Hematopoietic multipotent progenitor cell treated with erythropoietin and hydrocortisone succinate and interleukin-3 and kit ligand, for 4 days (in vitro differentiated cells): Measurements from ENCODE around the gene TSPAN9.

ENCODE experiments used
- DNase-seq: peaks from one replicate; pipeline ENCODE4 v3.0.0-alpha.2; 2015

TSPAN9 gene

DNA sequence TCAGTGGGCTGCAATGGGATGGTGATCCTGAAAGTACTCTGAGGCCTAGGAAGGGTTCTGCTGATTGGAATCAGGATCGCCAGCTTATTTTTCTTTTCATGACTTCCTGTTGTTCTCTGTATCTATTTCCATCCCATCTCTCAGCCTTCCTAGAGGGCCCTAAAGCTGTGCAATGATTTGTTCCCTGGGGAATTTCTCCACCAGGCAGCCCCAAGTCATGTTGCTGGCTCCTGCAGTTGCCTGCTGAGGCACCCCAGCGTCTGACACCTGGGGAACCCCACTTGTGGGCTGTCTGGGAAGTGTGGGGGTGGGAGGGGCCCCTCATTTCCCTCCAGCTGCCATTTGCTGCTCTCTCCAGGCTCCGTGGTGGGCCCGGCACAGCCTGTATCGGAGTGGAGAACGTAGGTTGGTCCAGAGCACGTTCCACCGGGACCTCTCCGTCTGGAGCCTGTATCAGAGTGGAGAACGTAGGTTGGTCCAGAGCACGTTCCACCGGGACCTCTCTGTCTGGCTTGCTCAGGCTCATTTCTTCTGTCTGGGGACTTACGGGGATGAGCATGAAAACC lies 138.3 kb downstream of the TSPAN9 start:
- DNase-seq, result no peak

DNA sequence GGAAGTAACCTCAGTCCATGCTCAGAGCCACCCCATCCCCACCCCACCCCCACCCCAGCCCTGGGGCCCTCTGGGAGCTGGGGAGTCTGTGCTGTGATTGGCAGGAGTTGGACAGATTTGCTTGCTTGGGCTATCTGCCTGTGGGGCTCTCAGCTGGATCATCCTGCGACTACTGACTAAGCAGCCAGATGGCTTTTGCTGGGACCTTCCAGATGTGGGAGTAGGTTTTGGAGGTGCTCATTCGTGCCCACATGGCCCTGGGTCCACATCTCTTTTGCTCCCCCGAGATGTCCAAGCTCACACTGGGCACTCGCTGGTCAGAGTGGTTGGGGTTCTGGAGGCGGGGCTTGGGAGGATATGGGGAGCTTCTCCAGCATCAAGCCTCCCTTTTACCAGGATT lies 138.9 kb downstream of the TSPAN9 start:
- DNase-seq, result no peak

DNA sequence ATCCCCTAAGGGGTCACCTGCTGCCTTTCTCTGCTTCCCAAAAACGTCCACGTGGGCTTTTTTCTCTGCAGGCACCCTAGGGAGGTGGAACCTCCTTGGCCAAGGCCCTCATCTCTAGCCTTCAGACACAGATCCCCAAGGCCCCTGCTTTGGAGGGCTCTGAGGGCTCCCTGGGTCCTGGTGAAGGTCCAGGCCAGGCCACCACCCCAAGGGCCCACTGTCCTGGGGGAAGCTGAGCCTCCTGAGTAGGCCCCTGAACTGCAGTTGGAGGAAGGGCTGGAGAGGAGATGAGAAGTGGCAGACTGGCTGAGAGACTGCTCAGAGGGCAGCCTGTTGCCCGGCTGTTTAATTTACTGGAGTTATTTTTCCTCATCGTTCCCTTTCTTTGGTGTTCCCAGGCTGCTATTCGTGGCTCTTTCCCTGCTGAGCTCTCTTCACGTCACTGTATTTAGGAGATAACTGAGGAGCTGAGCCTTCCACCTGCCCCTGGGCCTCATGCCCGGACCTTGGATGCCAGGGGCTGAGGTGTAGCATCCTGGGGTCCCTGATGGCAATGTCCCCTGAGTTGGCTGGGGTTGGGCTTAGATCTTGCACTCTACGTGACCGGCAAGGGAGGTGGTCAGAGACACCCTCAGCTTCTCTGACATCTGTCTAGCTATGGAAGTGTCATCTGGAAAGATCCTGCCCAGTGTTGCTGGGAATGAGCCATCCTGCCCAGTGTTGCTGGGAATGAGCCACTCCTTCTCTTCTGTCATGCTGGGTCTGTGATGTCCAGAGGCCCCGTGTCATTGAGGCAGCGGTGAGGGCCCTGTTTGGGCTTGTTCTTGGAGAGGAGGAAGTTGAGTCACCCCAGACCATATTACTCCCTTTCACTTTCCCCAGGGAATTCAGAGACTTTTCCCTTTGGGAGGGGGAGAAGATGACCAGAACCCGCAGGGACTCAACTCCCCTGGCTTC lies 139.8 kb downstream of the TSPAN9 start:
- DNase-seq, result no peak

DNA sequence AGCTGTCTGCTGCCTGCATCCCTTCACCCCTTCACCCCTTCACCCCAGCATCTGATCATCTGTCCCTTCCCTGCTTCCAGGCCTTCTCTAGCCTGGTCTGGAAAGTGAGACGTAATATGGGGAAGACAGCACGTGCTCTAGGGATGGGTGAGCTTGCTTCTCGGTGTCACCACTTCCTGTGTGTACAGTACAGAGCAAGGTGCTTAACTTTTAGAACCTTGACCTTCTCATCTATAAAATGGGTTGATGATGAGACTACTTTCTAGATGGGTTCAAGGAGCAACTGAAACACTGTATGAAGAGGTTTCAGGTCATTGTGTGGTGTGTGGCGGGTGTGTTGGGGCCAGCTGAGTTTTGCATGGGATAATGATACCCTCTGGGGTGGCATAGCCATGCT lies 140.5 kb downstream of the TSPAN9 start:
- DNase-seq, result no peak

DNA sequence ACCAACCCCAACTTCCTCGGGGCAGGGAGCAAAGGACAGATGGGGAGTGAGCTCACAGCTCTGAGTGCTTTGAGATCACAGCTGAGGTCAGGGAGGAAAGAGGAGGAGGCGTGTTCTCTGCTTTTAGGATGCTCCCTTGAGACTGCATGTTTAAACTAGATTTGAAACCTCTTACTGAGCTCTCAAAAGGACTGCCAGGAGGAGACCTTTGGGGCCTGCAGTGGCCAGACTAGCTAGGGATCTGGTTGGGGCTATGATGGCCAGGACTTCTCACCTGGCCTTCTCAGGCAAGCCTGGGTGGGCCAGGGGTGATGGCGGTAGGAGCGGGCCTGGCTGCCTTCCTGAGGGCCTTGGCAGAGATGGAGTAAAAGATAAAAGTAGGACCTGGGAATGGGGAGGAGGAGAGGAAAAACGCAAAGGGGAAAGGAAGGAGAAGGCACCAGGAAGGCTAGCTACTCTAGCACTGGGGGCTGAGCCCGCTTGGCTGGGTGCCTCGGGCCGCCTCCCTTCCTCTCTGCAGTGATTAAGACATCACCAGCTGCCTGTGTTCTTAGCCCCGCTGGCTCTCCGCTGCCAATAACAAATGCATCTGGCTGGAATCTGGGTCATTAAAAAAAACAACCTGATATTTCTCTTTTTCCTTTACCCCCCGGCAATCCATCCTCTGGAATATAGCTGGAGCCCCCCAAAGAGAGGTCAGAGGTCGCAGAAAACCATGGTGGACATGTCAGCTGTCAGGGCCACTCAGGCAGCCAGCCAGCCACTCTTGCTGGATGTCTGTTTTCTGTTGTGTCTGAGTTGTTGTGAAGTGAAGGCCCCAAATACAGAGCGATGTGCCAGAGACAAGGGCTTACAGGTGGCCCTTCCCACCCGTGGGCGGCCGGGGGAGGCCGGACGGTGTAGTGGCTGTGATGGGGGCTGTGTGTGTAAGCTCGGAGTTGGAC lies 141.3 kb downstream of the TSPAN9 start:
- DNase-seq, result no peak

DNA sequence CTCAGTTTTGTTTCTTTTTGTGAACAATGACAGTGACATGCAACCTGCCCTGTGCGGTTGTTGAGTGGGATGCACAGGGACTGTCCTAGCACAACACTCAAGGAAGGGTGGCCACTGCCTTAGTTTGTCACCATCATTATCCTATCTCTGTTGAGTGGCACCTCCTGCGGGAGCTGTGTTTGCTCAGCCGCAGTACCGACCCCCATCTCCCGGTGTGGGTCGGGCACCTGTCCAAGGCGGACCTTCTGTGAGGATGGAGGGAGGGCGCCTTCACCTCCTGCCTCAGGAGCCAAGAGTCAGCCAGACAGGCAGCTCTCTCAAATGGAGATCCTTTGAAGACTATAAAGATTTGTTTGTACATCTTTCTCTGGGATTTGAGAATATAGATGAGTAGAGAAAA lies 142.1 kb downstream of the TSPAN9 start:
- DNase-seq, result no peak

DNA sequence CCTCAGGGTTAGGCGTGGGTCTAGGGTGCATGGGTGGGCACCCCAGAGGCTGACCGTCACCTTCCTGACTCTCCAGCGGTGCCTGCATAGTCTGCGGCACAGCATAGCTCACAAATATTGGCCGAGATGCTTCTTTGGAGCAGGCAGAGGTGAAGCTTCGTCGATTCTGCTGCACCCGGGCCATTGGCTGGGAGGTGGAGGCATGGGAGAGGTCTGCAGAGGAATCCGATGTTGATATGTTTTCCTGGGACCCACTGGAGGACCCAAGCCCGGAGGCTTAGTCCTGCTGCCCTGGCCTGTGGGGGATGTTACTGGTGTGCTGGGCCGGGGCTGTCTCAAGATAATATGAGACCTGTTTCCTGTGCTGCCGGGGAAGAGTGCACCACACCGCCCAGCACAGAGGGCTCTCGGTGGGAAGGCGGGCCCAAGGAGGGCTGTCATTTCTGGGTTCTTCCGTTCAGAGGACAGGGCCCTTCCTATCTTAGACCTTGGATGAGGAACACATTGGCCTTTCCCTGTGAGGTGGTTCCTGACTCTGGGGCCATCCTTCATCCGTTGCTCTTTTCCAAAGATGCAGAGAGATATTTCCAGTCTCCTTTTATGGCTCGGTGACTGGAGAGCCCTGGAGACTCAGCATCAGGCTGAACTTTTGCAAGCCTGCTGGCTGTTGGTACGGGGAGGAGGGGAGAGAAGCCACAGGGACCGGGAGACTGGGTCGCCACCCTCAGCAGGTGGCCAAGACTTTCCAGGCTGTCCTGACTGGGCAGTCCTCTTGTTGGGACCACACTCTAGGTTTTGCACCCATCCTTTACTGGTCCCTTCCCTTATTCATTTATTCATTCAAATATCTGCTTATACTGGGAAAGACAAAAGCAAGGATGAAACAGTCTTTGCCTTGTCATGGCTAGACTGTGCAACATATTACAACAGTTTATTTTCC lies 143.5 kb downstream of the TSPAN9 start:
- DNase-seq, result no peak

DNA sequence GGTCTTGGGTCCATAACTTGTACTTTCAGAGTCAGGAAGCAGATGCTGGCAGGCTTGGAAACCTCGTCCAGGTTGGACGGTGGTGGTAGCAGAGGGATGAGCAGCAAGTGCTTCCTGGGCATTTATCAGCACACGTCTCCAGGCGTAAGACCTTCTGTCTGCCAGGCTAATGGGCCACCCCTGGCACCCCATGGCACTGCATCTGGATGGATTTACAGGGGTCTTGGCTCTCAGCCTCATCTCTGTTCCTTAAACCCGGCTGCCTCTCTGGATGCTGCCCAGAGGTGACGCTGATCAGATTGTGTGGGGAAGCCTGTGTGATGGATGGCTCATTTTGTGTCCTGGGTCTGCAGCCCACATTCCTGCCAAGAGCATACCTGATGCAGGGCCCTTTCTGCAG lies 145.1 kb downstream of the TSPAN9 start:
- no peak for DNase-seq

DNA sequence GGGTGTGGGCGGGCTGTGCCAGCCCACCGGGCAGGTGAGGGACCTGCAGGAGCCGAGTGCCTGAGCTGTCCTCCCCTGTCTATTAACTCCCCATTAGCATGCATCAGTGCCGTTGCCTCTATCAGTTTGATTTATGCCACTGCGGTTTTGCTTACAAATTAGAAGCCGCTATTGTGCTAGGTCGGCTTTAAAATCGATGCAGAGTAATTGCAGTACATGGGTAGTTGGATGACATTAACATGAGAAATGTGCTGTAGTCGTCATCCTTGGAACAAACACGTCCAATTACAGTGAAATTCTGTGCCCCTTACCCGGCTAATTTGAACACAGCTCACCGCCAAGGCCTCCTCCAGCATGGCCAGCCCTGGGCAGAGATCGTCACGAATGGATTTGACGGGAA lies 145.8 kb downstream of the TSPAN9 start:
- no peak for DNase-seq

DNA sequence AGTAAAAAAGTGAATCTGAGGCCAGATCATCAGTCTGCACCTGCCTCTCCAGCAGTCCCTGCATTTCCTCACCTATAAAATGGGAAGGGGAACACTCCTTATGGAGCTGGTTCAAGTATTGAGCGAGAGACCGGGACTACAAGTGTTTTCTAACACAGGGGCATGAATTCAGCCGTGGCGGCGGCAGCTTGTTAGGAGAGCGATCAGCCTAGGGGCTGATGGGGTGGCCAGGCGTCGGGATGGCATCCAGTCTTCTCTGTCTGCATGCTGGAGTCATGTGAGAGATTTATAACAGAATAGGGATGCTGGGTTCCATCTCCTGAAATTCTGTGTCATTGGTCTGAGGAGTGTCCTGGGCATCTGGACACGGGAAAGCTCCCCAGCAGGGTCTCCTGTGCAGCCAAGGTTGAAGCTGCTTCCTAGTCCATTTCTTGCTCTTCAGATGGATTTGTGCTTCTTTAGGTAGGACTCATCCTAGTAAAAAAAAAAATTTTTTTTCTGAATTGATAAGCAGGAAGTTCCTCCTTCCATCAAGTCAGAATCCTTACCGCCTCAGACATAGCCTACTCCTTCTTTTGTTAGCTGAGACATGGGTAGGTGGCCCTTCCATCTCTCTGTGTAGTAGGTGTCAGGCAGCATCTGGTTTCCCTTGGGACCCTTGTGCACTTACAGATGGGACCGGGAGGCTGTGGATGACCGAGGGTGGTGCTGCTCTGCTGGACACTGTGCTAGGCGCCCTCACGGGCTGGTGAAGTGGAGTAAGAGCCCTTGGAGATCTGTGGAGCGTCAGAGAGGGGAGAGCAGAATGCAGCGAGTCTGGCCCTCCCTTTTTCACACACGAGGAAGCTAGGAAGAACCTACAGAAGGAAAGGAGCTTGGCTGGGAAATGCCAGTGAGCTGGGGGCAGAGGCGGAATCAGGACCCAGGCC lies 146.7 kb downstream of the TSPAN9 start:
- no peak for DNase-seq

DNA sequence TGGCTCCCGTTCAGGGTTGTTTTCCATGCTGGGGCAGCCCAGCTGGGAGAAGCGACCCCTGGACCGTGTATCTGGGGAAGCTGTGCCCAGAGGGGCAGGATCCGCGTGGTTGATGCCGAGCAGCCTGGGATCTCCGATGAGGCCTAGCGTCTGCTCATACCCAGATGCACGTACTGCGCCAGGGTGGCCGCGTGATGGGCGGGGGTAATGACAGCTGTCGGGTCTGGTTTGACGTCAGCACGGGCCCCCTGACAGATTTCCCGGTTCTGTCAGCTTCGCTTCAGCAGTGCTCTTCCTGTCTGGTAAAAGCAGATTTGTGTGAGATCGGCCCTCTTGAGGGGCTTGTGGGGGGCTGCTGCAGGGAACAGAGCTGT lies 147.3 kb downstream of the TSPAN9 start:
- no peak for DNase-seq

DNA sequence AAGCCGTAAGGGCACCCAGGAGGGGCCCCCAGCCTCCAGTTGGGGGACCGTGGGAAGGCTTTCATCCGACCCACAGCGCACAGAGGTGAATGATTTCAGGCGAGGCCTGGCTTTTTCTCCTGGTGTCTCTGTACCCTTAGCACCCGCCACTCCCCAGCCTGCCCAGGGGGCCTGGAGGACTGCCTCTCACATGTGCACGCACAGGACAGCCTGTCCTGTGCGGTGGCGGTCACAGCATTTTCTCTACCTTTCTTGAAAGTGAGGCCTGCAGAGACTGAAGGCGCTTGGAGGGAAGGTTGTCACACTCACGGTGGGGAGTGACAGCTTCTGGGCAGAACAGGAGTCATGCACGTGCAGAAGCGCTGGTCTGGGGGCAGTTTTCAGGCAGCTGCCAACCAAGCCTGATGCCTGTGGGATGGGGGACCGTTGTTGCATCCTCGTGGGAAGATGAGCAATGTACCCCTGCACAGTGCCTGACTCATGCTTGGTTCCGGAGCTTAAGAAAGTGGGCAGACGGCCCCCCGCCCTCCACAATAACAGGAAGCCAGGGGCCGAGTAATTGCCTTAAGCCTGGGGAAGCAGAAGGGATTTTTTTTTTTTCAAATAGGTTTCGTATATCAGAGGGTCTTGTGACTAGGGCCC lies 148.1 kb downstream of the TSPAN9 start:
- DNase-seq, result peak; percentile 58

DNA sequence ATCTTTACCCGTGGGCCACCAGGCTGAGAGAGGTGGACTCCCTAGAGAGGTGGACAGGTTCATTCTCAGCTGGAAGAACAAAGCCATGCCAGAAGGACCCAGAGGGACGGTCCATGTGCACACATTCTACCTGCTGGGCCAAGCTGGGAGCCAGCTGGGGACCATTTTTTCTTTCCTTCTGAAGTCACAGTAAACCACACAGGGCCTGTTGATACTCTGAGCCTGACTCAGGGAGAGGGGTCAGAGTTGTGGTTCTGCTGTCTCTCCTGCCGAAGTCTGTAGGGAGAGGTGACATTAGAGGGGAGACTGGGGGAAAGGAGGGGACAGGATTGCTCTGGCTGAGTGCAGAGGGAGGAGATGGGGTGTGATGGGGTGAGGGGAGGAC lies 148.6 kb downstream of the TSPAN9 start:
- no peak for DNase-seq

DNA sequence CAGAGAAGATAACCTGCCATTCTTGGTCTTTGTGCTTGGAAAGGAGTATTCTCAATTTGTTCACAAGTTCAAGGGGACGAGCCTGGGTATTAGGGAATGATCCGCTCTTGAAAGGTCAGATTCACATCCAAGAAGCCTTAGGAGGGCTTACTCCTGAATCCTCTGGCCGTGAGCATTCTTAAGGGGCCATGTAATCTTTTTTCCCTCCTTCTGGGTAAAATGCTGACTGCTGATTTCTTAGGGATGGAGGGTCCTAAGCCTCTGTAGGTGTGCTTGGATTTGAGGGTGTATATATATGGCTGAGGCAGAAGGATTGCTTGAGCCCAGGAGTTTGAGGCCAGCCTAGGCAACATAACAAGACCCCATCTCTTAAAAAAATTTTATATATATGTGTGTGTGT lies 149.1 kb downstream of the TSPAN9 start:
- no peak for DNase-seq

DNA sequence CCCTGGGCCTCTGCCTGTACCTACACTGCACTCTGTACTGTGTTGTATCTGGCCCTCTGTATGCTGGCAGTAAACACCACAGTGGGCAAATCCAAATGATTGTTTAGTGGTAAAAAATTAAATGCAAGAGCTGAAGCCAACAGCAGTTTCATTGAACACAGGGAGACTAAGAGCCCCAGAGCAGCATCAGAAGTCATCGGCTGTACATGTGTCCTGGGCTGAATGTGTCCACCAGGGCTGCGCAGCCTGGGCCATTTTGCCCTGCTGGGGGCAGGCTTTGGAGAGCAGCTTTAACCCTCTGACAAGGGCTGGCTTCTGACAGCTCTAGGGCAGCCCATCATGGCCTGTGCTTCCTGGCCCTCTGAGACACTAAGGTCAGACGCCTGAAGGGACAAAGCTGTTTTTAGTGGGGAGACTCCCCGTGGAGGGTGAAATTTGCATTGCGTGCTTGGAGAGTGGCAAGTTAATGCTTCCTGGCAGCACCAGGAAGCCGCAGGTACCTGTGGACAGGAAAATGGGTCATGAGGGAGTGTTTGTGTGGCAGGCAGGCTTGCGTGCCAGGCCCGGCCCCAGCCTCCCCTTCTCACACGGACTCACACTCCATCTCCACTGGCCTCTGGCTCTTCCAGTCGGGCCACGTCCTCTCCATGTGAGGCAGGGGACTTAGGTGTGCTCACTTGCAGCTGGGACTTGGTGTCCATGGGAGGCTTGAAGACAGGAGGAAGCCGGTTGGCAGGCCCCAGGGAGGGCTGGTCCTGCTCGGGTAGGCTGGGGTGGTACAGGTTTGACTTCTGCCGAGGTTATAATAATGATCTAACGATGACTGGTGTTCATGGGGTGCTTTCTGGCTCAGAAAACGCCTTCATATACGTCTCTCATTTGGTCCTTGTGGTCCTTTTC lies 150.1 kb downstream of the TSPAN9 start:
- no peak for DNase-seq

DNA sequence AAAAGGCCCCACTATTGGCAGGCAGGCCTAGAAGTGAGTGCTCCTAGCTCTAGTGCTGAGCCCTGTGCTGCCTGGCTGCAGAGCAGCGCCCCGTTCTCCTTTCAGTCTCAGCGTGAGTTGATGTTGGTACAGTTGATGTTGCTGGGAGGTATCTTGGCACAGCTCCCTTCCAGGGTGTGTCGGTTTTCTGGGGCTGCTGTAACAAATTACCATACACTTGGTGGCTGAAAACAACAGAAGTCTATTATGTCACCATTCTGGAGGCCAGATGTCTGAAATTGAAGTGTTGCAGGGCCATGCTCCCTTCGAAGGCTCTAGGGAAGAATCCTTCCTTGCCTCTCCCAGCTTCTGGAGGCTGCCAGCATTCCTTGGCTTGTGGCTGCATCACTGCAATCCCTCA lies 151.4 kb downstream of the TSPAN9 start:
- DNase-seq, result no peak

DNA sequence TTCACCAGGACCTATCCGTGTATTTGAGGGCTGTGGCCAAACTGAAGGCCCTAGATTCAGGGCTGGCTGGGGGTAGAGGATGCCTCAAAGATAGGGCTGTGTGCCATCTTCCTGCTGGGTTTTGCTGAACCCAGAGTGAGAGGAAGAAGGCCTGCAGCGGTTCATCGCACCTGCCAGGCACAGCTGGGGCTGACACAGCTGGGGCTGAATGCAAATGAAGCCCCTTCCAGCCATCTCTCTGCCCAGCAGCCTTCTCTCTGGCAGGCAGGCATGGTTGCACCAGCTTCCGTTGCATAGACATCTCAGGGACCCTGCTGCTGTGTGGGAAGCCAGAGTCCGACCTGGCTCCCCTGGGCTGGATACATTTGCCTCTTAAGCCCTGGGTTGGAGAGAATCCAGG lies 152.4 kb downstream of the TSPAN9 start:
- DNase-seq, result no peak

DNA sequence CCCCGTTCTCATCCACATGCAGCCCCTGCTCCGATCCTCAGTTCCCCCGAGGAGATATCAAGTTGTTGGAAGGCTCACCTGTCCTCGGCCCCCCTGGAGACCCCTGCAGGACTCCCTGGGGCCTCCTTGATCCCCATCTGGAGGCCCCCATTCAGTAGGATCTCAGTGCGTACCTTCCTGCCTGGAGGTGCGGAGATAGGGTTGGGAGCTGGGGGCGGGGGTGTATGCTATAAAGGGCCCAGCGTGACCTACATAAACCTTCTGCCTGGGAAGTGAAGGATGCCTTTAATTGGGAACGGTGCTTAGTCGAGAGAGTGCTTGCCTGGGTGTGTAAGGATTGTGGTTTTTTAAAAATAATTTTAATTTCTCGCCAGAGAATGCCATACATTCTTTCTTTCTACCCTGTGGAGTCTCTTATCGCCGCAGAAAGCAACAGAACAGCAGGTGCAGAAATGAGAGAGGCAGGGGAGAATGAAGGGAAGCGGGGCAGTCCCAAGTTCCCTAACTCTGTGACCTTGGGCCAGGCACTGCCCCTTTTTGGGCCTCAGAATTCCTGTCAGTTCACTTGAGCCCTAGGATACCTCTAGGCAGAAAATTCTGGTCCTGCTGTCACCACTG lies 153.7 kb downstream of the TSPAN9 start:
- no peak for DNase-seq

DNA sequence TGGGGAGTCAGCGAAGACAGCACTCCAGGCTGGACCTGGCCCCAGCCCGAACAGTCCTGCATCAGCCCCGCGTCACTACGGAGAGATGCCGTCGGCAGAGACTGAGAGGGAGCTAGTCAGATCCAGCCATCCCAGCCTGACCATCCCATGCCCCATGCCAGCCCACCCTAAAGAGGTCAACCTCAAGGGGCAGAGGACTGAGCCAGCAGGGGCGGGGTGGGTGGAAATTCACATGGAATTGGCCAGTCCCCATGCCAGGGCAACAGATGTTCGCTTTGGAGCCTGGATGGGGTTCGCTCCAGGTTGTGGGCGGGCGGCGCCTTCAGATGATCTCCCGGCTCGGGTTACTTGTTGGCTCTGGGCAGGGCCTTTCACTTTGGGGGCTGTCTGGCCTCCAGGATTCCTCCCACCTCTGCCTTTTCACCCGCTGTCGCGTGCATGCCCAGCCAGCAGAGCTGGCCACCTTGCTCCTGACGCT lies 154.3 kb downstream of the TSPAN9 start:
- DNase-seq, result no peak
